ENCODE measurements around the gene STX8.

DNA sequence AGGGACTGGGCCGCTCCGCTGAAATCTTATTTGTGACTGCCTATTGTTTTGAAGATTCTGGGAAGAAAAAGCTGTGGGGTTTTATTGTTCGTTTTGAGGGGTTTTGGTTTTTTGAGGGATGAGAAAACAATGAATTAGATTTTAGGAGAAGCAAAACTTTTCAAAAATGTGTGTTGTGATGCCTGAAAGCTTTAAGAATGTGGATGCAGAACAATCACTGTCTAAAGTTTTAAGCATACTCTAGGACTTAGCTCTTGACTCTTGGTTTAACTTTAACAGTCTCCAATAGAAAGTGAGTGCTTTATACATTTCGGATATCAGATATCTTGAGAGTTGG is 1.7 kb upstream of the STX8 start:
- TF ChIP-seq, protein P1, sequence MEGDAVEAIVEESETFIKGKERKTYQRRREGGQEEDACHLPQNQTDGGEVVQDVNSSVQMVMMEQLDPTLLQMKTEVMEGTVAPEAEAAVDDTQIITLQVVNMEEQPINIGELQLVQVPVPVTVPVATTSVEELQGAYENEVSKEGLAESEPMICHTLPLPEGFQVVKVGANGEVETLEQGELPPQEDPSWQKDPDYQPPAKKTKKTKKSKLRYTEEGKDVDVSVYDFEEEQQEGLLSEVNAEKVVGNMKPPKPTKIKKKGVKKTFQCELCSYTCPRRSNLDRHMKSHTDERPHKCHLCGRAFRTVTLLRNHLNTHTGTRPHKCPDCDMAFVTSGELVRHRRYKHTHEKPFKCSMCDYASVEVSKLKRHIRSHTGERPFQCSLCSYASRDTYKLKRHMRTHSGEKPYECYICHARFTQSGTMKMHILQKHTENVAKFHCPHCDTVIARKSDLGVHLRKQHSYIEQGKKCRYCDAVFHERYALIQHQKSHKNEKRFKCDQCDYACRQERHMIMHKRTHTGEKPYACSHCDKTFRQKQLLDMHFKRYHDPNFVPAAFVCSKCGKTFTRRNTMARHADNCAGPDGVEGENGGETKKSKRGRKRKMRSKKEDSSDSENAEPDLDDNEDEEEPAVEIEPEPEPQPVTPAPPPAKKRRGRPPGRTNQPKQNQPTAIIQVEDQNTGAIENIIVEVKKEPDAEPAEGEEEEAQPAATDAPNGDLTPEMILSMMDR (IDR thresholded peaks at IDR 0.05; ENCODE audit: insufficient read depth, low read depth, low read length), result no peak
- no peak for TF ChIP-seq EZH2 (IDR thresholded peaks at IDR 0.05; ENCODE audit: insufficient read depth, low read length)

Measured in astrocyte (in vitro differentiated cells and primary cell).